ENCODE data around the gene TH.
"Not testable (repeated sequence)": the region's sequence is repeated elsewhere in the genome, so short reads cannot be mapped to it uniquely, and the experiment has no call there.

DNA sequence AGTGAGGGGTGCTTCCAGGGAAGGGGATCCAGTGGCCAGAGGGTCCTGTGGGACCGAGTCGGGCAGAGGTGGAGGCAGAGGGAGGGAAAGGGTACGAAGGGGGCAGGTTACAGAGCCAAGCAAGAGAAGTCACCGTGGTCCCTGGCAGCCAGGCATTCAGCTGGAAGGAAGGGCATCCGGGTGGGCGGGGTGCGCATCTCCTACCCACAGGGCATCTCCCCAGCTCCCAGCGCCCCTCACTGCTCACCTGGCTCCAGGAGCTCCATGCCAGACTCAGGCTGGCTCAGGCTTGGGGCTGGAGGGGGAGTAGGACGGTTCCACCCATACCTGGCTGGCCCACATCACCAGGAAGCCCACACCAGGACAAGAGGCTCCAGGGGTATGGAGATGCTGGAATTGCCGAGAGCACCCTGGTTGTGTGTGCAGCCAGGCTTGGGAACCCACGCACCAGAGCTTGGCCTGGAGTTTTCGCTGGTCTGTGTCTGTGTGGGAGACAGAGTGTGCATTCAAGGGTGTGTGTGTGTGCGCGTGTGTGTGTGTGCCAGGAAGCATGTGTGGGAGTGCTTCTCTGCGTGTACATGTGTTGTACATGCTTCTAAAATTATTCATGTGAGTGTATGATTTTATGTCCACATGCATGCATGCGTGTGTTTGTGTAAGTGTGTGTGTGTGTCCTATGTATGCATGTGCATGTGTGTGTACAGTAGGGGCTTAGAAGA is 6.6 kb upstream of the TH start:
- TF ChIP-seq, protein P1, sequence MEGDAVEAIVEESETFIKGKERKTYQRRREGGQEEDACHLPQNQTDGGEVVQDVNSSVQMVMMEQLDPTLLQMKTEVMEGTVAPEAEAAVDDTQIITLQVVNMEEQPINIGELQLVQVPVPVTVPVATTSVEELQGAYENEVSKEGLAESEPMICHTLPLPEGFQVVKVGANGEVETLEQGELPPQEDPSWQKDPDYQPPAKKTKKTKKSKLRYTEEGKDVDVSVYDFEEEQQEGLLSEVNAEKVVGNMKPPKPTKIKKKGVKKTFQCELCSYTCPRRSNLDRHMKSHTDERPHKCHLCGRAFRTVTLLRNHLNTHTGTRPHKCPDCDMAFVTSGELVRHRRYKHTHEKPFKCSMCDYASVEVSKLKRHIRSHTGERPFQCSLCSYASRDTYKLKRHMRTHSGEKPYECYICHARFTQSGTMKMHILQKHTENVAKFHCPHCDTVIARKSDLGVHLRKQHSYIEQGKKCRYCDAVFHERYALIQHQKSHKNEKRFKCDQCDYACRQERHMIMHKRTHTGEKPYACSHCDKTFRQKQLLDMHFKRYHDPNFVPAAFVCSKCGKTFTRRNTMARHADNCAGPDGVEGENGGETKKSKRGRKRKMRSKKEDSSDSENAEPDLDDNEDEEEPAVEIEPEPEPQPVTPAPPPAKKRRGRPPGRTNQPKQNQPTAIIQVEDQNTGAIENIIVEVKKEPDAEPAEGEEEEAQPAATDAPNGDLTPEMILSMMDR (IDR thresholded peaks at IDR 0.05; ENCODE audit: low read length): not testable (repeated sequence)
- not testable (repeated sequence) for TF ChIP-seq EZH2 (IDR thresholded peaks at IDR 0.05; ENCODE audit: borderline replicate concordance, low read length)
